IPS-NIHi7 (cell line): ENCODE data around the gene STH.

Experiments used
- DNase-seq: peaks from one replicate; pipeline ENCODE4 v3.0.0; 2012; ENCODE audit warnings: mixed read lengths; ENCODE audit errors: extremely low spot score

The STH gene

GRCh38 chr17:45967378-45967777 is 31.7 kb upstream of the STH start:
- no peak for DNase-seq

GRCh38 chr17:45968732-45969131 is 30.3 kb upstream of the STH start:
- no peak for DNase-seq

DNA sequence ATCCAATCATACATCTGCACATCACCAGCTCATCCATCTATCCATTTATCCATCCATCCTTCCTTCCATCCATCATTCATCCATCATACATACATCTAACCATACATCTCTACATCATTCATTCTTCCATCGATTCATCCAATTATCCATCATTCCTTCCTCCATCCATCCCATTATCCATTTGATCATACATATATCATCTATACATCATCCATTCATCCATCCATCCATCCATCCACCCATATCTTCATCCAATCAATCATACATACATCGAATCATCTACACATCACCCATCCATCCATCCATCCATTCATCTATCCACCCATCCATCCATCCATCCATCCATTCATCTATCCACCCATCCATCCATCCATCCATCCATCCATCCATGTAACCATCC is 29.3 kb upstream of the STH start:
- no peak for DNase-seq

DNA sequence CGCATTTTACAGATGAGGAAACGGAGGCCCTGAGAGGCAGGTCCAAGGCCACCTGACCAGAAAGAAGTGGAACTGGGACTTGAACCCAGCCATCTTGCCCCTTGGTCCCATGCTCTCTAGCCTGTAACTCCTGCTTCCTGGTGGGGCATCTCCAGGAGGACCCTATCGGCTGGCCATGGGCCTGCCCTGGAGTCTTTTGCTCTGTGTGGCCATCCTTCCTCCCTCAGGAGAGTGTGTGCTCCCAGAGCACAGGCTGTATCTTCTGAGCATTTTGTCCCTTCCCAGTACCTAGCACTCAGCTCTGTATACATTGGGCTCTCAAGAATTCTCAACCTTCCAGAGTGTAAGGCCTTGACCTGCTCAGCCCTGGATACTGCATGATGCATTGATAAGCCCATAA is 28.4 kb upstream of the STH start:
- DNase-seq = no peak

DNA sequence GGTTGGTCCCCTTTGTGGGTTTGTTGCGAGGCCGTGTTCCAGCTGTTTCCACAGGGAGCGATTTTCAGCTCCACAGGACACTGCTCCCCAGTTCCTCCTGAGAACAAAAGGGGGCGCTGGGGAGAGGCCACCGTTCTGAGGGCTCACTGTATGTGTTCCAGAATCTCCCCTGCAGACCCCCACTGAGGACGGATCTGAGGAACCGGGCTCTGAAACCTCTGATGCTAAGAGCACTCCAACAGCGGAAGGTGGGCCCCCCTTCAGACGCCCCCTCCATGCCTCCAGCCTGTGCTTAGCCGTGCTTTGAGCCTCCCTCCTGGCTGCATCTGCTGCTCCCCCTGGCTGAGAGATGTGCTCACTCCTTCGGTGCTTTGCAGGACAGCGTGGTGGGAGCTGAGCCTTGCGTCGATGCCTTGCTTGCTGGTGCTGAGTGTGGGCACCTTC is 27.3 kb upstream of the STH start:
- peak; percentile 74 for DNase-seq

- no peak for DNase-seq
These were observed 26.5 kb upstream of the STH start for GRCh38 chr17:45972531-45972930.

DNA sequence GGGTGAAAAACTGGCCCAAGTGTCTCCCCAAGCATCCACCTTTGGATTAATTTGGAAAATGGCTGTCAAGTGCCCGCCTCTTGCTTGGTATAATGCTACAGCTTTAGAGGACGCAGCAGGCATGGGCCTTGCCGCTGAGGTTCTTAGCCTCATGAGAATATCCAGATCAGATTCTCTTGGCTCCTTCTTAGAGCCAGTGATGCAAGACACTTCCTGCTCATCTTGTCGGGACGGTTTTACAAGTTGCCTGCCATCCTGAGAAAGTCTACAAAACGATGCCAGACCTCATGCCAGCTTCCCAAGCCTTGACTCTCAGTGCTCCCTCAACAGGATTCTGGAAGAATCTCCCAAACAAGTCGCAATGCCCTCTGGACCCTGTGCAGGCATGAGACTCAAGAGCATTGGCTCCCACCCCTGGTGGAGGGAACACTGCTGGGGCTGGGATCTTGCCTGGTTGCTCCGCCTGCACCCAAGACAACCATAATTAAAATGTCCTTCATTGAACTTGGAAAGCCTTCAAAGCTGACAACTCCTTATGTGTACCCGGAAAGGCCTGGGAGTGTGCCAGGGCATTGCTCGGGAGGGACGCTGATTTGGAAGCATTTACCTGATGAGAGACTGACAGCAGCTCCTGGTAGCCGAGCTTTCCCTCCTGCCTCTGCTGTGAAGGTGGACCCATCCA is 25.8 kb upstream of the STH start:
- no peak for DNase-seq

GRCh38 chr17:45973946-45974859 is 24.8 kb upstream of the STH start:
- DNase-seq = no peak

- no peak for DNase-seq
These were observed 24.0 kb upstream of the STH start for GRCh38 chr17:45974916-45975630.

GRCh38 chr17:45975640-45976295 is 23.3 kb upstream of the STH start:
- no peak for DNase-seq

- no peak for DNase-seq
These were observed 22.7 kb upstream of the STH start for GRCh38 chr17:45976391-45976754.

DNA sequence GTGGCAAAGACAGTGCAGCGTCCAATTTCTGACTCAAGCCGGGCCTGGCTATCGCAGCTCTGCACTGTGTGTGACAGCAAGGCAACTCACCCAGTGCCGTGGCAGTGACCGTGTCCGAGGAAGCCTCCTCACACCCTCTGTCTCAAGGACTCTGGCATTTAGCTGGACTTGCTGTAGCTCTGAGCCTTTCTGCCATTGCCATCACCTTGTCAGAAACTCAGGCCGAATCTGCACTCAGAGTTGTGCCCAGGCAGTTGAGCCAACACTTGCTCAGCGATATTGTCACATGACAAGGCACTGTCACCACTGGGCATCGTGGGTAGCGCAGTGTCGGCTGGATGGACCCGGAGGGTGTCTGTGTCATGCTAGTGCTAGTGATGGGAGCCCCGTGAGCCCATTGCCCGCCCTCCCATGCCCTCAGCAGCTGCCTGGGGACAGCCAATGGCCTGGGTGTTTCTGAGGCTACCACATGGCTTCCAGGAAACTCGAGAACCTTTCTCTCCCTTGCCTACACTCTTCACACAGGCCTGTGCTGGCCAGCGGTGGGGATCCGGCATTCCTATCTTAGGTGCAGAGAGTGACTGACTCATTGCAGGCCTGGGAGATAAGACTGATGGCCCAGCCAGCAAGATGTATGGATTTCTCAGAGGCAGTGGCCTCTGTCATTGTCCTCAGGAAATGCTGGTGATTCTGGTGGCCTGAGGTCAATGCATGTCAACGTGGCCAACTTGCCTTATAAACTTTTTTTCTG is 22.1 kb upstream of the STH start:
- DNase-seq = peak; percentile 62

GRCh38 chr17:45977506-45977824 is 21.6 kb upstream of the STH start:
- DNase-seq = no peak

DNA sequence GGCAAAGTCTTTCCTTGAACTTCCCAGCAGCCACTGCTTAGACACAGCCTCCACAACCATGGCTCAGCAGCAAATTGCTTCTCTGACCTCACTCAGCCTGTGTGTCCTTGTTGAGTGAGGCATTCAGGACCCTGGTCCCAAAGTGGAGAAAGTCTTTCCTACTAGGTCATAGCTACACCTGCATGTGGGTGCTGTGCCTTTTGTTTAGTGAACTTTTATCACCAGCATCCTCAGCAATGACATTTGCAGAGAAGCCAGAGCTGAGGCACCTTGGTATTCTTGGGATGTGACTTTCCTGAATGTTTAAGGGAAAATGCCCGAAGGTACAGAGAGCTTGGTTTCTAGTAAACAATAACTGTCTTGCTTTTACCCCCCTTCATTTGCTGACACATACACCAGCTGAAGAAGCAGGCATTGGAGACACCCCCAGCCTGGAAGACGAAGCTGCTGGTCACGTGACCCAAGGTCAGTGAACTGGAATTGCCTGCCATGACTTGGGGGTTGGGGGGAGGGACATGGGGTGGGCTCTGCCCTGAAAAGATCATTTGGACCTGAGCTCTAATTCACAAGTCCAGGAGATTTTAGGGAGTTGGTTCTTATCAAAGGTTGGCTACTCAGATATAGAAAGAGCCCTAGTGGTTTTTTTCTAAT is 20.9 kb upstream of the STH start:
- DNase-seq = no peak

GRCh38 chr17:45979137-45979536 is 19.9 kb upstream of the STH start:
- no peak for DNase-seq

GRCh38 chr17:45980855-45981254 is 18.2 kb upstream of the STH start:
- no peak for DNase-seq

GRCh38 chr17:45981306-45981705 is 17.7 kb upstream of the STH start:
- DNase-seq = no peak

DNA sequence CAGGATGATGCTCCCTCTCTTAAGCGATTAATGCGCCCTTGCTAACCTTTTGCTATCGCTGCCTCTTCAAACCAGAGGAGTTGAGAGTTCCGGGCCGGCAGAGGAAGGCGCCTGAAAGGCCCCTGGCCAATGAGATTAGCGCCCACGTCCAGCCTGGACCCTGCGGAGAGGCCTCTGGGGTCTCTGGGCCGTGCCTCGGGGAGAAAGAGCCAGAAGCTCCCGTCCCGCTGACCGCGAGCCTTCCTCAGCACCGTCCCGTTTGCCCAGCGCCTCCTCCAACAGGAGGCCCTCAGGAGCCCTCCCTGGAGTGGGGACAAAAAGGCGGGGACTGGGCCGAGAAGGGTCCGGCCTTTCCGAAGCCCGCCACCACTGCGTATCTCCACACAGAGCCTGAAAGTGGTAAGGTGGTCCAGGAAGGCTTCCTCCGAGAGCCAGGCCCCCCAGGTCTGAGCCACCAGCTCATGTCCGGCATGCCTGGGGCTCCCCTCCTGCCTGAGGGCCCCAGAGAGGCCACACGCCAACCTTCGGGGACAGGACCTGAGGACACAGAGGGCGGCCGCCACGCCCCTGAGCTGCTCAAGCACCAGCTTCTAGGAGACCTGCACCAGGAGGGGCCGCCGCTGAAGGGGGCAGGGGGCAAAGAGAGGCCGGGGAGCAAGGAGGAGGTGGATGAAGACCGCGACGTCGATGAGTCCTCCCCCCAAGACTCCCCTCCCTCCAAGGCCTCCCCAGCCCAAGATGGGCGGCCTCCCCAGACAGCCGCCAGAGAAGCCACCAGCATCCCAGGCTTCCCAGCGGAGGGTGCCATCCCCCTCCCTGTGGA is 16.0 kb upstream of the STH start:
- DNase-seq = no peak

DNA sequence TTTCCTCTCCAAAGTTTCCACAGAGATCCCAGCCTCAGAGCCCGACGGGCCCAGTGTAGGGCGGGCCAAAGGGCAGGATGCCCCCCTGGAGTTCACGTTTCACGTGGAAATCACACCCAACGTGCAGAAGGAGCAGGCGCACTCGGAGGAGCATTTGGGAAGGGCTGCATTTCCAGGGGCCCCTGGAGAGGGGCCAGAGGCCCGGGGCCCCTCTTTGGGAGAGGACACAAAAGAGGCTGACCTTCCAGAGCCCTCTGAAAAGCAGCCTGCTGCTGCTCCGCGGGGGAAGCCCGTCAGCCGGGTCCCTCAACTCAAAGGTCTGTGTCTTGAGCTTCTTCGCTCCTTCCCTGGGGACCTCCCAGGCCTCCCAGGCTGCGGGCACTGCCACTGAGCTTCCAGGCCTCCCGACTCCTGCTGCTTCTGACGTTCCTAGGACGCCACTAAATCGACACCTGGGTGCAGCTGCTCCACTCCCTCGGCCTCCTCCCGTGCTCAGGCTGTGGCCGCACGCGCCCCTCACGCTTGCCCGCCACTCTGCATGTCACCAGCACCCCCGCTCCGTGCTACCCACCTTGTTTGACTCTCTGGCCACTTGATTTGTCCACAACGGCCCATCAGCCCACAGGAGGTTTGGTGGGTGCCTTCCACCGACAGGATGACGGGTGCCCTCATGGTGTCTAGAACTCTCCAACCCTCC is 15.3 kb upstream of the STH start:
- DNase-seq = no peak
